Fibroblast of lung (primary cell): Measurements from ENCODE around the gene C1QTNF1. TPM values are rescaled to one million over a fixed set of nuclear protein-coding genes. Genes with fewer than 3 reads are reported as not detected.

Experiments
- DNase-seq, 2 donors: peaks; one replicate each; pipeline versions ENCODE4 v3.0.0 to v3.0.0-alpha.2; 2010; ENCODE audit warnings: low read depth in 2 of 2
- H2AFZ ChIP-seq: 2 replicates; pipeline ENCODE4 v1.5.1; 2012; ENCODE audit warnings: low read length, control low read depth, inconsistent platforms
- H3K27ac ChIP-seq: 2 replicates; pipeline ENCODE4 v1.5.1; 2011; ENCODE audit warnings: low read length, control low read depth; ENCODE audit not compliant: insufficient read depth
- H3K27me3 ChIP-seq: 2 replicates; pipeline ENCODE4 v1.5.1; 2011; ENCODE audit warnings: mild to moderate bottlenecking, low read length; ENCODE audit not compliant: control insufficient read depth, insufficient read depth
- H3K36me3 ChIP-seq: 2 replicates; pipeline ENCODE4 v1.5.1; 2011; ENCODE audit warnings: low read length; ENCODE audit not compliant: control insufficient read depth, insufficient read depth
- H3K4me1 ChIP-seq: 2 replicates; pipeline ENCODE4 v1.5.1; 2011; ENCODE audit warnings: low read length; ENCODE audit not compliant: control insufficient read depth, insufficient read depth; ENCODE audit errors: extremely low read depth
- H3K4me2 ChIP-seq: 2 replicates; pipeline ENCODE4 v1.5.1; 2011; ENCODE audit warnings: low read length, control low read depth; ENCODE audit not compliant: insufficient read depth; ENCODE audit errors: extremely low read depth
- H3K4me3 ChIP-seq, 4 experiments: fragments of 200-600 bp in 1 of 4; sonication (generic) in 1 of 4; replicated peaks in 1 of 4; 2 replicates each; pipeline ENCODE4 v1.5.1; 2011 to 2016; ENCODE audit warnings: low read length in 4 of 4, low read depth in 3 of 4, mild to moderate bottlenecking in 3 of 4, control low read depth in 2 of 4, inconsistent platforms in 1 of 4, mixed read lengths in 1 of 4; ENCODE audit not compliant: insufficient read depth in 1 of 4; ENCODE audit errors: control extremely low read depth in 1 of 4
- H3K79me2 ChIP-seq: 2 replicates; pipeline ENCODE4 v1.5.1; 2012; ENCODE audit warnings: mild to moderate bottlenecking, low read length, inconsistent platforms; ENCODE audit not compliant: control insufficient read depth, insufficient read depth
- H3K9ac ChIP-seq: 2 replicates; pipeline ENCODE4 v1.5.1; 2011; ENCODE audit warnings: mild to moderate bottlenecking, low read length, control low read depth; ENCODE audit not compliant: insufficient read depth
- H3K9me3 ChIP-seq: 2 replicates; pipeline ENCODE4 v1.5.1; 2012; ENCODE audit warnings: low read depth, low read length; ENCODE audit not compliant: control insufficient read depth, insufficient read depth
- H4K20me1 ChIP-seq: 2 replicates; pipeline ENCODE4 v1.5.1; 2011; ENCODE audit warnings: low read length; ENCODE audit not compliant: control insufficient read depth, insufficient read depth; ENCODE audit errors: extremely low read depth
- CTCF ChIP-seq, 2 donors: IDR thresholded peaks in 1 of 2; conservative IDR thresholded peaks in 1 of 2; 1 replicate in 1 of 2; 2 replicates in 1 of 2; pipeline ENCODE4 v1.5.1; 2011 to 2012; ENCODE audit warnings: low read length in 2 of 2, control low read depth in 1 of 2, inconsistent platforms in 1 of 2, low read depth in 1 of 2, mild to moderate bottlenecking in 1 of 2
- EZH2 ChIP-seq: IDR thresholded peaks from 2 replicates; pipeline ENCODE4 v1.5.1; 2012; ENCODE audit warnings: low read length, control low read depth, mild to moderate bottlenecking; ENCODE audit errors: missing control alignments
- polyA plus RNA-seq, 2 donors: library from polyadenylated mRNA; depleted of rRNA in 1 of 2; stranded (reverse) in 1 of 2; unstranded in 1 of 2; fragments of >200 nt; gene quantifications; 2 replicates each; pipeline ENCODE4 v1.2.1, GENCODE V29; 2011 to 2012; ENCODE audit warnings: missing spikeins in 1 of 2
- total RNA-seq: library from RNA; depleted of rRNA; stranded (reverse); fragments of >200 nt; gene quantifications from 2 replicates; pipeline ENCODE4 v1.2.1, GENCODE V29; 2014

C1QTNF1 gene
- total and polyA plus RNA-seq, 2 donors (not counting 1 experiment from before 2014, with no cell fraction given): 15.0 to 45.2 TPM

DNA sequence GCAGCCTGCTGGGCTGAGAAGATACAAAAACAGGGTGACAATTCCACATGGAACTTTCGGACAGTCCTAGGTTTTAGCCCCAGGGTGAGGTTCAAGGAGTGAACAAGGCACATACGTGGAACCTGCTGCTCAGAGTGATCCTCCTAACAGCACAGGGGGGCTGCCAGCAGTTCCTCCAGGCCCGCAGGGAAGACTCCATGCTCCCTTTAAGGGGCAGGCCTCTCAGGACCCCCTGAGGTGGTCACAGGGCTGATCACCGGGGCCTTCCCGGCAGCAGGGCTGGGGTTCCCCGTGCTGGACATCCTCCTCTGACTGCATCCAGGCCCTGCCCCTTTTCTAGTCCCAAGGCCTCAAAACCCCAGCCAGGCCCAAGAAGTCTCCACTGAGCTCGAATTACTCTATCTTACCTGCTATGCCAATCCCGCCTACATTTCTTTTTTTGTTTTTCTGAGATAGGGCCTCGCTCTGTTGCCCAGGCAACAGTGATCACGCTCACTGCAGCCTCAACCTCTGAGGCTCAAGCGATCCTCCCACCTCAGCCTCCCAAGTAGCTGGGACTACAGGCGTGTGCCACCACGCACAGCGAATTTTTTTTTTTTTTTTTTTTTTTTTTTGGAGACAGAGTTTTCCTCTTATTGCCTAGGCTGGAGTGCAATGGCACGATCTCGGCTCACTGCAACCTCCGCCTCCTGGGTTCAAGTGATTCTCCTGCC is 24.8 kb upstream of the C1QTNF1 start:
- H3K79me2 ChIP-seq: peaks cover 50% of the 10 kb centered on the region
- H2AFZ ChIP-seq: no peak overlapping the region
- H3K27me3 ChIP-seq: no peaks in the 10 kb centered on the region
- no peaks in the 10 kb centered on the region for H3K9me3 ChIP-seq
- no peaks in the 10 kb centered on the region for H3K4me1 ChIP-seq
- H3K27ac ChIP-seq: no peak overlapping the region
- no peak for TF ChIP-seq EZH2
- TF ChIP-seq CTCF (conservative IDR thresholded peaks at IDR 0.05 in 1 of 2, IDR thresholded peaks at IDR 0.05 in 1 of 2; ENCODE audit: low read depth in 1 of 2, low read length in 2 of 2): no peak
- no peak for DNase-seq
- H3K4me3 ChIP-seq: no peak overlapping the region
- no peak overlapping the region for H3K9ac ChIP-seq
- H4K20me1 ChIP-seq: no peaks in the 10 kb centered on the region
- peaks cover 22% of the 10 kb centered on the region for H3K36me3 ChIP-seq
- H3K4me2 ChIP-seq: no peak overlapping the region

- peaks cover 50% of the 10 kb centered on the region for H3K79me2 ChIP-seq
- no peaks in the 10 kb centered on the region for H3K4me1 ChIP-seq
Observed at GRCh38 chr17:78999947-79000395, 24.0 kb upstream of the C1QTNF1 start.

More at GRCh38 chr17:78999947-79000395, 24.0 kb upstream of the C1QTNF1 start:
- no peak overlapping the region for H3K27ac ChIP-seq
- no peak overlapping the region for H2AFZ ChIP-seq
- TF ChIP-seq CTCF (conservative IDR thresholded peaks at IDR 0.05 in 1 of 2, IDR thresholded peaks at IDR 0.05 in 1 of 2; ENCODE audit: low read depth in 1 of 2, low read length in 2 of 2) (no peak), EZH2 (no peak)
- DNase-seq: no peak
- no peak overlapping the region for H3K9ac ChIP-seq
- H4K20me1 ChIP-seq: no peaks in the 10 kb centered on the region
- no peak overlapping the region for H3K4me2 ChIP-seq
- H3K9me3 ChIP-seq: no peaks in the 10 kb centered on the region
- H3K36me3 ChIP-seq: peaks cover 18% of the 10 kb centered on the region
- no peak overlapping the region for H3K4me3 ChIP-seq
- H3K27me3 ChIP-seq: no peaks in the 10 kb centered on the region
